Measurements from ENCODE around the gene CREB3L2. TPM values are rescaled to one million over a fixed set of nuclear protein-coding genes. Genes with fewer than 3 reads are reported as not detected.

CREB3L2 gene
- total RNA-seq, result 8.4 and 15.1 TPM in 2 replicates

DNA sequence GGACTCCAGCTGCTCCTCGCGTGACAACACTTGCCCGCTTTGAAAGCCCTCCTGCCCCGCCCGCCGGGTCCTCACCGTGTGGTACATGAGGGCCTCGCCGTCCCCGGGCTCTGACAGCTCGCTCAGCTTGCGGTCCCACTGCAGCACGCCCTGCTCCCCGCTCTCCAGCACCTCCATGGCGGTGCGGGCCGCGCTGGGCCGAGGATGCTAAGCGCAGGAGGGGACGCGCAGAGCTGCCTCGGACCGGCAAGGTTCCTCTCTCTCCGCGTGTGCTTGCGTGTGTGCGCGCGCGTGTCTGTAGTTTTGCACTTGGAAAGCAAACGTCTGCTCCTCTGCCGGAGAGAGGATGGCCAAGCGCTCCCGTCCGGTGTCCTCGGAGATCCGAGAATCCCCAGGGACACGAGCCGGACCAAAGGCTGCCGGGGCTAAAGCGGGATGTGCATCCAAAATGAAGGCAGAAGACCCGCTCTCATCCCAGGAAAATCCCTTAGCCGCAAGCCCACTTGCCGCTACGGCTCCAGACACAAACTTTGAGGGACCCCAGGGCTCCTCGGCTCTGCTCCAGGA, at the start of gene CREB3L2:
Gene CREB3L2, minus strand, starts transcription at position 558 of the 567 bp plus-strand sequence. Its CDS starts 381 bp downstream, at position 177.

DNA sequence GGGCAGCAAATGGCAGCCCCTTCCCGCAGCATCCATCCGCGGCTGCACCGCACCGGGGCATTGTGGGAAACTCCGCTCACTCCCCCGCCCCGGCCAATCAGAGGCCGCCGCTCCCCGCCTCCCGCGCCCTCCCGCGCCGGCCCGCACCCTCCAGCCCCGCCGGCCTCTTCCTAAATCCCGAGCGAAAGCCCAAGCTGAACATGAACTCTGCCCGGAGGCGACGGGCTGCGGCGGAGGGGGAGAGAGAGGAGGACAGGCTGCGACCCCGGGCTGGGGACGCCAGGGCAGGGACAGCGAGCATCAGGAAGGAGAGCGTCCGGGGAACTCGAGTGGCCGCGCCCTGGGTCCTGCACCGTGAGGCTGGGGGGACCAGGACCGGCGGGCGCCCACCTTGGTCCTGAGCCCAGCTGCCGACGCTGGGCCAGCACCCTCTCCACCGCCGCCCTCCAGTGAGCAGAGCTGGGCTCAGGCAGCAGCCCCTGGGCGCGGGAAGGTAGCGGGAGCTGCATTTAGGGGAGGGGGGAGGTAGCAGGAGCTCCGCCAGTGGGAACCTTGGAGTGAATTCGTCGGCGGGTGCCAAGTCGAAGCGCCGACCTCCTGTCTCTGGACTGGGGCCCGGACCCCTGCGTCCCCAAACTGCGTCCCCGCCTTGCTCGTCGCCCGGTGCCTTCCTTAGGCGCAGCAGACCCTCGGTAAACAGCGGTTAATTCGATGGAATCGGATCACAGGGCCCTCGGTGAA, 154.9 kb downstream of the CREB3L2 start, which contains the start of gene DGKI:
Gene DGKI, minus strand, starts transcription at position 148 of the 741 bp plus-strand sequence.

Other genes starting within 250 kb of the CREB3L2 start
- gene DGKI, start 155.1 kb downstream of the CREB3L2 start, total RNA-seq, result 1.9 and 2.5 TPM in 2 replicates
- gene AKR1D1, start 74.4 kb upstream of the CREB3L2 start, total RNA-seq, result not detected in 2 replicates

Measured in bronchial smooth muscle cell (primary cell).